AG10803 (cell line): ENCODE measurements around the gene WDFY4.

ENCODE experiments used
- DNase-seq: peaks from one replicate; pipeline ENCODE4 v3.0.0; 2010; ENCODE audit warnings: low read depth
- H3K4me3 ChIP-seq: 2 replicates; pipeline ENCODE4 v1.5.1; 2011; ENCODE audit warnings: mild to moderate bottlenecking, low read length, control low read depth
- TF ChIP-seq, protein P1 (sequence below): conservative IDR thresholded peaks from 2 replicates; pipeline ENCODE4 v1.5.1; 2011; ENCODE audit warnings: mild to moderate bottlenecking, low read length, control low read depth, inconsistent platforms

WDFY4 gene

GRCh38 chr10:48659790-48660189, 24.9 kb upstream of the WDFY4 start:
- no peak overlapping the region for H3K4me3 ChIP-seq
- TF ChIP-seq, protein P1, sequence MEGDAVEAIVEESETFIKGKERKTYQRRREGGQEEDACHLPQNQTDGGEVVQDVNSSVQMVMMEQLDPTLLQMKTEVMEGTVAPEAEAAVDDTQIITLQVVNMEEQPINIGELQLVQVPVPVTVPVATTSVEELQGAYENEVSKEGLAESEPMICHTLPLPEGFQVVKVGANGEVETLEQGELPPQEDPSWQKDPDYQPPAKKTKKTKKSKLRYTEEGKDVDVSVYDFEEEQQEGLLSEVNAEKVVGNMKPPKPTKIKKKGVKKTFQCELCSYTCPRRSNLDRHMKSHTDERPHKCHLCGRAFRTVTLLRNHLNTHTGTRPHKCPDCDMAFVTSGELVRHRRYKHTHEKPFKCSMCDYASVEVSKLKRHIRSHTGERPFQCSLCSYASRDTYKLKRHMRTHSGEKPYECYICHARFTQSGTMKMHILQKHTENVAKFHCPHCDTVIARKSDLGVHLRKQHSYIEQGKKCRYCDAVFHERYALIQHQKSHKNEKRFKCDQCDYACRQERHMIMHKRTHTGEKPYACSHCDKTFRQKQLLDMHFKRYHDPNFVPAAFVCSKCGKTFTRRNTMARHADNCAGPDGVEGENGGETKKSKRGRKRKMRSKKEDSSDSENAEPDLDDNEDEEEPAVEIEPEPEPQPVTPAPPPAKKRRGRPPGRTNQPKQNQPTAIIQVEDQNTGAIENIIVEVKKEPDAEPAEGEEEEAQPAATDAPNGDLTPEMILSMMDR, result peak; percentile 30
- DNase-seq, result no peak

GRCh38 chr10:48661441-48661840, 23.2 kb upstream of the WDFY4 start:
- H3K4me3 ChIP-seq, result no peak overlapping the region
- TF ChIP-seq, protein P1, result no peak
- DNase-seq, result no peak

GRCh38 chr10:48667960-48668590, 16.6 kb upstream of the WDFY4 start:
- no peak overlapping the region for H3K4me3 ChIP-seq
- TF ChIP-seq, protein P1, result no peak
- DNase-seq, result no peak

GRCh38 chr10:48670978-48671913, 13.4 kb upstream of the WDFY4 start:
- no peak overlapping the region for H3K4me3 ChIP-seq
- TF ChIP-seq, protein P1, result no peak
- no peak for DNase-seq

DNA sequence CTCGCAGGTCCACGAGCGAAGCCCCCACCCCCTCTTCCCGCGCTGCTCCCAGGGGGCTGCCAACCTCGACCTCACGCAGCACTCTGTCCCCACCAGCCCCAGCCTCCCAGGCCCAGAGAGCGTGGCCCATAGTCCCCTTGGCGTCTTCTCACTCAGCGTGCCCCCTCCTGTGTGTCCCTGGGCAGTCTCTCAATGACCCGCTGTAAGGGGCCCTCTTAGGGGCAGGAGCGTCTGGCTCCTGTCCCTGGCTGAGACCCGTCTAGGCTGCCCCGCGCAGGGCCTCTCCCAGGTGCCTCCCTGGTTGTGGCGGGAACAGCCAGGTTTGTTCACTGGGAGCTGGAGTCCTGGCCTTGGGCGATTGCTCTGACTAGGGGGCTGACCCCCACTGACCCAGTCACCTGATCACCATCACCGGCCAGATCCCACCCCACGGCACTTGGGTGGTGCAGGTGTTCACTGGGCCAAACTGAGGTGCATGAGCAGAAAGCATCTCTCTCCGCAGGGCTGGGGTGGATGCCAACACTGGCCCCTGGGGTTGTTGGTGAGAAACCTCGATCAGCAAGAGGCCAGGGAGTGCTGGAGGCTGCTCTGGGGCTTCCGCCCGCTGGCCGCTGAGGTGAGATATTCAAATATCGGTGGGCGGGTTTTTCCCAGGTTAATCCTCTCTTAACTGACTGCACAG, 12.6 kb upstream of the WDFY4 start:
- TF ChIP-seq, protein P1, result no peak
- no peak overlapping the region for H3K4me3 ChIP-seq
- no peak for DNase-seq

GRCh38 chr10:48672596-48673265, 11.9 kb upstream of the WDFY4 start:
- TF ChIP-seq, protein P1, result no peak
- no peak for DNase-seq
- no peak overlapping the region for H3K4me3 ChIP-seq
